ENCODE measurements around the gene SSTR3.

Gene SSTR3

GRCh38 chr22:37228106-37229011 is 16.1 kb upstream of the SSTR3 start:
- no peak for DNase-seq

DNA sequence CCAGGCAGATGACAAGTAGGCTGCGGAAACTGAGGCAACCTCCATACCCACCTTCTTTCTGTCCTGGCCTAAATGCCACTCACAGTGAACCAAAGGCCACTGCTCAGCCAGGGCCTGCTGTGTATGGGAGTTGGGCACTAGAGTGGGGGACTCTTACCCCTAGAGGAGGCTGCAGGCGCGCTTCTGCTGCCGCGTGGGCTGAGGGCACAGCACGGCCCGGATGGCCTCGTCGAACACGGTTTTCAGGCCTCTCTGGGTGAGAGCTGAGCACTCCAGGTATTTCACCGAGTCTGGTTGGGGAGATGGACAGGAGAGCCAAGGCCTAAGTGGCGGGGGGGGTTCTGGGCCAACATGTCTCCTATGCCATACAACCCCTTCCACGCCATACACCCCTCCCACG is 14.2 kb upstream of the SSTR3 start:
- no peak for DNase-seq

- DNase-seq, result no peak
Measured at GRCh38 chr22:37226087-37226486, 13.8 kb upstream of the SSTR3 start.

DNA sequence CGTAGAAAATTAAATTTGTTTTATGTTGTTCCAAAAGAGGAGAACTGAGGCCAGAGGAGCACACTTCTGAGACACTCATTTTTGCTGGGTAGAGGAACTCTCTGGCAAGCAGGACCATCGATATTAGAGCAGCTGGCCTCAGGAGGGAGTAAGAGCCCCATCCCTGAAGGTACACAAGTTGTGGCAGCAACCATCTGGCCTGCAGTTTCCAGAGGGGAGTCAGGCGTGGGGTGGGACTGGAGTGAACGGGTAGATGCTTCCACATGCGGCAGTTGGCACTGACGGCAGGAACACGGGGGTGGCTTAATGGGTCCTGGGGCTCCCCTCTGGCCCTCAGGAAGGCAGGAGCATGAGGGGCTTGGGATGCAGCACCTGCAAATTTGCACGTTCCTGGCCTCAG is 13.2 kb upstream of the SSTR3 start:
- DNase-seq, result peak; percentile 91

GRCh38 chr22:37224757-37225420 is 12.6 kb upstream of the SSTR3 start:
- peak; percentile 34 for DNase-seq

GRCh38 chr22:37223965-37224551 is 11.8 kb upstream of the SSTR3 start:
- no peak for DNase-seq

GRCh38 chr22:37222440-37222971 is 10.2 kb upstream of the SSTR3 start:
- no peak for DNase-seq

DNA sequence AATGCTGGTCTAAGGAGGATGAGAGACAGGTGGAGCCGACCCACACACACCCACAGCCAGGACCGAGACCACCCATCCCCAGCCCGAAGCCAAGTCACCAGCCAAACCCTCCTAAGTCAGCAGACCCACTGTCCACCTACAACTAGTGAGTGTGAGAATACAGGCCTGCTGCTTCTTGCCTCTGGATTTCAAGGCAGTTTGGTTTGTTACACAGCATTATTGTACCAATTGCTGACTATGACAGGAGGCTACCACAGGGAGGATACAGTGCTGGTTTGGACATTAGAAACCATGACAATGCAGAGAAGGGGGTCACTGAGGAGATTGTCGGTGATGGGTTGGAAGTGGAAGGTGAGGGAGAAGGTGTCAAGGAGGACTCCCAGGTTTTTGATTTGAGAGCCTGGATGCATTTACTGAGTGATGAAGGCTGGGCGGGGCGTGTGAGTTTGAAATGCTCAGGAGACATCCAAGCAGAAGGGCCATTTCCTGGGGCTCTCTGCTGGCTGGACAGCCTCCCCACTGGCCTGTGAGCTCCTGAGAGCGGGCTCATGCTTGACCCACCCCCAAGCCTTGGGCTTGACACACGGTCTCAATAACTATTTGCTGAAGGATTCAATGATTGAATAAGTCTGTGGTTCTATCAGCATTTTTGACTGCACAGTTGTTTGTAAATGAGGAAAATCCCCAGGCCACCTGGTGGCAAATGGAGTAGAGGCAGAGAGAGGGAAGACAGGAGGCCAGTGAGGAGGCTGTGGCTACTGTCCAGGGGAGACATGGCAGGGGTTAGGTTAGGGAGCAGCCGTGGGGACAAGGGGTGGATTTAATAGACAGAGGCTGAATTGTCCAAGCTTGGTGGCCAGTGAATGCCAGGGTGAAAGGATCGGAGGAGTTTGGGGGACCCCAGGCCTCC is 9.4 kb upstream of the SSTR3 start:
- DNase-seq, result no peak

DNA sequence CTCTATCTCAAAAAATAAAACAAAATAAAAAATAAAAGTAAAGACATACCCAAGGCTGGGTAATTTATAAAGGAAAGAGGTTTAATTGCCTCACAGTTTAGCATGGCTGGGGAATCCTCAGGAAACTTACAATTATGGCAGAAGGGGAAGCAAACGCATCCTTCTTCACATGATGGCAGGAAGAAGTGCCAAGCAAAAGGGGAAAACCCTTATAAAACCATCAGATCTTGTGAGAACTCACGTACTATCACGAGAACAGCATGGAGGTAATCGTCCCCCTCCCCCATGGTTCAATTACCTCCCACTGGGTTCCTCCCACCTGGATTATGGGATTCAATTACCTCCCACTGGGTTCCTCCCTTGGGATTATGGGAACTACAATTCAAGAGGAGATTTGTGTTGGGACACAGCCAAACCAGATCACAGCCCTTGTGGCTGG is 8.3 kb upstream of the SSTR3 start:
- peak; percentile 42 for DNase-seq

DNA sequence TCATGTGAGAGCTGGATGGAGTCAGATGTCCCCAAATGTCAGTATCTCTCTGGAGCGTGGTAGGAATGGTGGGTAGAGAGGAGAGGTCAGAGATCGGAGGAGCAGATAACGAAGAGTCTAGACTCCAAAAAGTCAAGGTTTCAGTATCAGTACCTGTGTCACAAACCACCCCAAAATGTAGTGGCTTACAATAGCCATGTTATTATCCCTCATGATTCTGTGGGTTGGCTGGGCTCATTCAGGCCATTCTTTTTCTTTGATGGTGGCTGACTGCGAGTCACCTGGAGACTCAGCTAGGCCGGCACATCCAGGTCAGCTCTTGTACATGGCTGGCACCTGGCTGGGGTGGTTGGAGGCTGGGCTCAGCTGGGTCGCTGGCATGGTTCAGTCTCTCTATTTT is 7.3 kb upstream of the SSTR3 start:
- DNase-seq, result no peak

DNA sequence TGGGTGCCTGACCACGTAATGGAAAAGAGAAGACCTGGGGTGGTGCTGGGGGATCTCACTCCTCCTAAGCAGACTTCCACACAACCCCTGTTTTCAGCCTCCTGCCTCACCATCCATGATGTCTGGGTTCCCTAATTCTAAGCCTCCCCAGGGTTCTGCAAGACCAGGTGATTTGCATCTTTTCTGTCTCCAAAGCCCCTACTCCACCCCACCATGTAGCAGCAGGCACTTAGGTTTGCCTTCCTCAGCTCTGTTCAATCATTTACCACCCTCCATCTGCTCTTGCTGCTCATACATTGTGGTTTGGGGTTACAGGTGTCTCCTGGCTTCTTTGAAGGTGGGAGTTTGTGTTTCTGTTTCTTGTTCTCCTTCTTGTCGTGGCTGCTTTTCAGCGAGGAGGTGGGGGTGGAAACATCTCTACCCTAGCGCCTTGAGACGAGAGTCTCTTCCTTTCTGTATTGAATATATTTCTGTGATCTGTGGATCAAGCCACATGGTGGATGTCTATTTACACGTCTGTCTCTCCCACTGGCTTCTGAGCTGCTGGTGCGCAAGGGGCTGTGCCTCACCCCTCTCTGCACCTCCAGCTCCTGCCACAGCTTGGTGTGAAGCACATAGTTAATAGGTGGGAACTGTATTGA is 6.6 kb upstream of the SSTR3 start:
- peak; percentile 34 for DNase-seq

DNA sequence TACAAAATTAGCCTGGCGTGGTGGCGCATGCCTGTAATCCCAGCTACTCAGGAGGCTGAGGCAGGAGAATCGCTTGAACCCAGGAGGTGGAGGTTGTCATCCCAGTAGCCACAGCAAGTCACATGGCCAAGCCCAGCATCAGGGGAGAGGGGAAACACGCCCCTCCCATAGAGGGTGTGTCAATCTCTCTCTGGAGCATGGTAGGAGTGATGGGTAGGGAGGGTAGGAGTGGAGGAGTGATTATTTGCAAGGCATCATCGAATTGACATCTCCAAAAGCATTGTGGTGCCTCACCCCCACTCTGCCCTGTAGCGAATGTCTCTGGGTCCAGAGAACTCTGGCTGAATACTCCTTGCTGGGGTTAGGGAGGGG is 6.1 kb upstream of the SSTR3 start:
- DNase-seq, result no peak

- DNase-seq, result no peak
Measured at GRCh38 chr22:37215890-37216289, 3.6 kb upstream of the SSTR3 start.

DNA sequence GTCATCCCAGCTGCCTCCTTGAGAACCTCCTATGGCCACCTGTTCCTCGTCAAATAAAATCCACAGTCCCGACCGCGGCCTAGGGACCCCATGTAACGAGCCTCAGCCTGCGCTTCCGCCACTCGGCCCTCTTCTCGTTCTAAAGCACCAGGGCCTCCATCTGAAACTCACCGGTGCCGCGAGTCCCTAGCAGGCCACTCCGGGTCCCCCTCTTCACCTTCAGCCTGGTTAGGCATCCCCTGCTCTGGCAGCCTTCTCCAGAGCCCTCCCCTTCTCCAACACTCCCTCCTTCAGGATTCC is 2.4 kb upstream of the SSTR3 start:
- DNase-seq, result no peak

DNA sequence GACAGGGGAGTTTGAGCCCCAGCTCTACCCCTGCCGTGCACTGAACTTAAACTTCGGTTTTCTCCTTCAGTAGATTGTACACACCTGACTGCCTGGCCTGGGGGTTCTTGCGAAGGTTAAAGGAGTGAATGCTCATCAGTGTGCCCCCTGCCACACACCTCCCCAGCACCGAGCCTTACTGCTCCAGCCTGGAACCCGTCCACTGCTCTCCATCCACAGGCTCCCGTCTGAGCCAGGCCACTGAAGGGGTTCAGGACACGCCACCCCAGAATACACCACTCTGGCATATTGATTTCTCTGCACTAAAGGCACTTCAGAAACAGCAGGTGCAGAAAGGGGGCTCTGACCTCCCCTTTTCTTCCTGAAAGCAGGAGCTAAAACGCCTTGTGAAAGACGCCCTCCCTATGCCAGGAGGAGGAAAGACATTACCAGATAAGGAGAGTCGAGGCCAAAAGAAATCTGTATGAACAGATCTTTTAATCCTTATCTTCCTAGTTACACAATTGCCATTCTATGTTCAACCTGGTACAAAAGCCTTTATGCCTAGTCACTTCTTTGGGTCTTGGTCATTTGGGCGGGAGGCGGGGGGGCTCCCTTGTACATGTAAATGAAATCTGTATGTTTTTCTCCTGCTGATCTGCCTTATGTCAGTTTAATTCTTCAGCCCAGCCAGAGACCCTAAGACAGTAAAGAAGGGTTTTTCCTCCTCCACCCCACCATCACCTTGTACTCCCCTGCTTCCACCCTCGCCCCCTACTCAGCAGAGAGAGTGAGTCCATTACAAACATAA is 1.9 kb upstream of the SSTR3 start:
- no peak for DNase-seq

DNA sequence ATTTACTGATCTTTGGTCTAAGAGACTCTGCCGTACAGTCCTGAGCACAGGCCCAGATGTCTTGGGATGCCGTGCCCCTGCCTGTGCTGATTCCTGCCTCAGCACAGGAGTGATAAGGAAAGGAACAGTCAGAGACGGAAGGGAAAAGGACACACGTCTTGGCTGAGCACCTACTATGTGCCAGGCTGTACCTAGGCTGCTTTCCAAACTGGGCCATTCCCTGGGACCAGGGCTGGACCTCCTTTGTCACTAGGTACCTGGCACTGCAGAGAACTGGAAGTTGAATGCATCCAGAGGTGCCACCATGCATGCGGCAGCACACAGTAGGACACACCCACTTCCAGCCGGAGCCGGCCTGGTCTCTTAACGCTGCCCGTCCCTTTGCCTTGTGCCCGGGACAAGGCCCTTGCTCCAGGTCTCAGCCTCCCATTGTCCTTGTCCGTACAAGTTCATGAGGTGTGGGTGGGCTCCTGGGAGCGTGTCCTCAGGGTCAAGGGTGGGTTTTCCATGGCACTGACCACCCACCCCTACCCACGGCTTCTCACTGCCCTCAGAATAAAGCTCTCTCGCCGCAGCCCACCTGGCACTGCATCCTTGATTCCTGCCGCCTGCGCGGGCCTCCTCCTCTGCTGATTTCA is 1.1 kb upstream of the SSTR3 start:
- no peak for DNase-seq

DNA sequence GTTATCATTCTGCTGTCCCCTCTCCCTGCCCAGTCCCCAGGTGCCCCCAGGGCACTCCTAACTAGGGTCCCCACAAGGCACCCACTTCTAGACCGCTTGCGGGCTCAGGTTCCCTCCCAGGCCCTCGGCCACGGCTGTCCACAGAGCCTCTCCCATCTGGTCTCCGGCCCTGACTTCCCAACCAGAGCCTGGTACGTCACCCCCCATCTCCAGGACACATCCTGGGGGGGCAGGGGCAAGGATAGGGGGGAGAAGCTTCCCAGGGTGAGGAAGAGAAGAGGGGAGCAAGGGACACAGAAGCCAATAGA is 457 bp downstream of the SSTR3 start:
- DNase-seq, result no peak

DNA sequence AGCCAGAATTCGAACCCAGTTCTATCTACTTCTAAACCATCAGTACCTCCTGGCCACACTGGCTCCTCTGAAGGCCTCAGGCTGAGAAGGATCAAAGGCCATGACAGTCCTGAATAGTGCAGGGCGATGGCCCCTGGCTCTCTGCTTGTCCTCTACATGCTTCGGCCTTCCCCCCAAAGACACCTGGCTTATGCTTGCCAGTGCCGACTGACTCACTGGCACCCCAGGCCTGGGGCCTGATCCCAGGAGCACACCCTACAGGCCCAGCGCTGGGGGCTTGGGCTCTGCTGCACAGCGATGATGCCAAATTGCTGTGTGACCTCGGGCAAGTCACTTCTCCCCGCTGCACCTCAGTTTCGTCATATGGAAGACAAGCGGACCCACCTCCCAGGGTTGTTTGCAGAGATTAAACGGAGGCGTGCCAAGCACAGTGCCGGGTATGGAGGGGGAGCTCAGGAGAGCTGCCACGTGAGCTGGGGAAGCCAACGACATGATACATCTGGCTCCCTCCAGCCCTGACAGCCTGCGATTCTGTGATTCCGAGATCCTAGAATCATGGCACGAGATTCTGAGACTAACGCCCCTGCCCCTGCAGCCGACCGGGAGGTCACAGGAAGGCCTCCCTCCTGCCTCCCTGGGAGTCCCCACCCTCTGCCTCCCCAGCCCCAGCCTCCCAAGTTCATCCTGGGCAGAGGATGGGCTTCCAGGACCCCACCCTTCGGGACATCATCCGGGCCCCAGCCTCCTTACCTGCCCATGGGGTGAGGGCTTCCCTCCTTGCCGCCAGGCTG is 1.0 kb downstream of the SSTR3 start:
- no peak for DNase-seq

DNA sequence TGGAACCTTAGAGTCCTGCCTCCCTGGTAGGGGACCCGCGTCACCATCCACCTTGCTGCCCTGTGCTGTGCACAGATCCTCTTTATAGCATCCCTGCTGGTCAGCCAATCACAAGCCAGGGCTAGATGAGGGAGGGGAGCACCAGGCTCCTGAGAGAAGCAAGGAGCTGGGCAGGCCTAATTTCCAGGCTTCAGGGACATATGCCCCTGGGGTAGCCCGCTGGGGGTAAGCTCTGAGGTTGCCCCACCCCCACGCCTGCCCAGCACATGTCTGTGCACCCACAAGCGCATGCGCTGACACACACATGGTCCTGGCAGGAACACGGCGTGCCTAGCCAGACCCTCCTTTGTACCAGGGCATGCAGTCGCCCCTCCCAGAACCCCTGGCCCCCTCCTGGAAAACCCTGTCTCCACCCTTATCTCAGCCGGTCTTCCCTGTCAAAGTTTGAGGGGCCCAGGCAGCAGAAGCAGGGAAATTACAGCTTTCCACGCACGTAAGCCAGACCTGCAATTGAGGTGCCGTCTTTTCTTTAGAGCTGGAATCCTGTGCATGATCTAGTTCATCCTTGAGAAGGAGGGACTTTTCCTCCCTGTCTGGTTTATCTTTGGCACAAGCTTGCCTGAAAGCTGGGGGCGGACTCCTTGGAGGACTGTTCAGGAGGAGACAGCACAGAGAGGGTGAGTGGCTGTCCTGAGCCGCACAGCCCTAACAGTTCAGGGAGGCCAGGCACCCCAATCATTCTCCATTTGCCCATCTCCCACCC is 2.1 kb downstream of the SSTR3 start:
- DNase-seq, result no peak

All from NCI-H2171 treated with DMSO at 0.1 percent for 48 hours (cell line).